ENCODE data around the gene CEP97. TPM values are rescaled to one million over a fixed set of nuclear protein-coding genes. Genes with fewer than 3 reads are reported as not detected.

Gene CEP97
- polyA plus RNA-seq, 1 donor = 5.3 TPM

DNA sequence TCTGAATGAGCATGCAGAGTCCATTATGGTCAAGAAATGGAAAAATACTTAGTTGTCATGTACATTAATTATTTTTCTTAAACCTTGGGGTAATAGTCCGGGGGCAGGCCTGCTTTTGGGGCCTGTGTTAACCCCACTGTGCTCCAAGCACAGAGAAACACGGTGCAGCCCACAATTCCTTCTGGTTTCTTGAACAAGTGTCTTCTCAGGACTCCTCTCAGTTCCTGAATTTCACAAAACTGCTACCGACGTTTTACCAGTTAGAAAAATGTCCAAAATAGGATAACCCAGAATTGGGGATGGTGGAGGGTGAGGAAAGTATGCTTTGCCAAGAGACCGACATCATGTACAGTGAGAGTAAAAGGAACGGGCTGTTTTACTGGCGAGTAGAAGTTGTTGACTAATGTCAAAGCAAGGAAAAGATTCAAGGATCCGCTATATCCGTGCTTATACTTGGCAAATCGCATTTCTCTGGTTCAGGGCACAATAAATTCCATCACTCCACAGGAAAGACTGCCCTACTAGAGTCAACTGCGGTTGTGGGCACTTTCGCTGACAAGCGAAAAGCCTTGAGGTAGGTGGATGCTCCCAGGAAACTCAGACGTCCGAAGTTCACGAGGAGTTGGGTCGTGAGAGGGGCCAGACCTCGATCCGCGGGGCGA lies 54.1 kb downstream of the CEP97 start:
- WGBS (ENCODE audit: insufficient coverage, low lambda C conversion rate) = 100% methylated on average over 1 of the region's 21 CpGs

DNA sequence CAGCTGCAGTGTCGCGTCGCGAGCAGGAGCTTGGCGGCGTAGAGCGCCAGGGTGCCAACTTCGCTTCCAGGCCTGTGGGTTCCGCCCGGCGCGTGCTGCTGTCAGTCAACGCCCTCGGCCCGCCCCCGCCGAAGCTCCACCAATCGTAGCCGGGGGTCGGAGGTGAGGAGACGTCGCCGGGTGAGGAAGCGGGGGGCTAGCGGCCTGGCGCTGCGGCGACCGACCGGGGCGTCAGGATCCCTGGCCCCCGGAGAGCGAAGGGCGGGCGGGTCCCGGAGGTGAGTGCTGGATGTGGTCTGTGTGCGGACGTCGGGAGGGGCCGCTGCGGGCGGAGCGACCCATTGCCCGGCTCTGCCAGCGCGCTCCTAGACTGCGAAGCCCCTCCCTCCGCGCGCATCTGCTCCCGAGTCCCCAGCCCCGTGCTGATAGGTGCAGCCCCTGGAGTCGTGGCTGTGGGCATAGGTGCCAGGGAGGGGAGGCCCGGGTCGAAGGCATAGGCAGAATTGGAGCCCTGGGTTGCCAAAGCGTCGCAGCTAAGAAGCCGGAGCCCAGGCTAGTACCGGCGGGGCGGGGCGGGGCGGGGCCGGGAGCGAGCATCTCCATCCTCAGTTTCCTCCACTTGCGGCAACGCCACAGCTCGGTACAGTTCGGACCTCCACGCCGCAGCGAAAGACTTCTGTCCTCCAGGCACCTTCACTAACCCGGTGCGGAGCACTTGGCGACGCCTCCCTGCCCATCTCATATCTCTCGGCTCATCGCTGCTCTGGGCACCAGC lies 54.8 kb downstream of the CEP97 start, which contains the start of gene NXPE3:
Gene NXPE3 (plus strand): TSS at position 165 of the 775 bp plus-strand sequence. CDS start 6,386 bp downstream, outside the sequence.
- H3K36me3 ChIP-seq (ENCODE audit: control insufficient read depth, insufficient read depth, low read length) = peaks cover 3% of the 10 kb centered on the region
- DNase-seq = peak; percentile 64 to 87
- peaks cover 4% of the 10 kb centered on the region for H3K4me1 ChIP-seq (ENCODE audit: control insufficient read depth, insufficient read depth, low read length)
- no peaks in the 10 kb centered on the region for H3K27me3 ChIP-seq (ENCODE audit: control insufficient read depth, insufficient read depth, low read length)
- peak within 1 kb of the TSS; percentile 79 for H3K4me3 ChIP-seq (ENCODE audit: low read length)
- WGBS (ENCODE audit: insufficient coverage, low lambda C conversion rate) = no CpG with 5 or more reads among the region's 78 CpGs
- no peaks in the 10 kb centered on the region for H3K9me3 ChIP-seq (ENCODE audit: control insufficient read depth, low read depth, low read length)
- H3K27ac ChIP-seq (ENCODE audit: low read length) = peak within 1 kb of the TSS; percentile 40

More for the DNA sequence above, 54.1 kb downstream of the CEP97 start:
- Histone ChIP-seq H3K9me3 (ENCODE audit: control insufficient read depth, low read depth, low read length) (no peaks in the 10 kb centered on the region), H3K36me3 (ENCODE audit: control insufficient read depth, insufficient read depth, low read length) (peaks cover 3% of the 10 kb centered on the region), H3K4me3 (ENCODE audit: low read length) (peak overlapping the region; percentile 79), H3K27me3 (ENCODE audit: control insufficient read depth, insufficient read depth, low read length) (no peaks in the 10 kb centered on the region), H3K27ac (ENCODE audit: low read length) (no peak overlapping the region), H3K4me1 (ENCODE audit: control insufficient read depth, insufficient read depth, low read length) (peaks cover 4% of the 10 kb centered on the region)
- DNase-seq = no peak

DNA sequence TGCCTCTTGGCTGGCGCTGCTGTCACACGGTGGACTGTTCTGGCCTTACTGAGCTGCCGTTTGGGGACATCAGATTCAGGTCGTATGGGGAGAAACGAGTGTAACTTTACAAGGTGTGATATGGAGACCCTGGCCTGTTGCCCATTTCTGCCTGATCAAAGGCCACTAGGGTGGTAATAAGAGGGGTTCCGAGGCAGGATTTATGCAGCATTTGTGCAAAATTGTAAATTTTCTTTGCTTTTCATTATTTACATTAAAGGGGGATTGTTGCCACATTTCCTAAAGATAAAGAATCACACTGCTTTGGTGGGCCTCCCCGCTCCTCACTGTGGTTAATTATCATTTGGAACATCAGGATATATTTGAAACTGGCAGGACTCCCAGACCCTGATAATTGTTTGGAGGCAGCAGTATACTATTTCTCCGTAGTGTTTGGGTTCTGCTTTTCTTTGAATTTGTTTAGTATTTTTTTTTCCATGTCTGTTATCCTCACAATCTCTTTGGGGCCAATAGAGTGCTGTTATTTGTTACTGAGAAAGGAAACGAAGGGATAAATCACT lies 55.5 kb downstream of the CEP97 start:
- peak overlapping the region; percentile 40 for H3K27ac ChIP-seq (ENCODE audit: low read length)
- WGBS (ENCODE audit: insufficient coverage, low lambda C conversion rate) = no CpG with 5 or more reads among the region's 9 CpGs

DNA sequence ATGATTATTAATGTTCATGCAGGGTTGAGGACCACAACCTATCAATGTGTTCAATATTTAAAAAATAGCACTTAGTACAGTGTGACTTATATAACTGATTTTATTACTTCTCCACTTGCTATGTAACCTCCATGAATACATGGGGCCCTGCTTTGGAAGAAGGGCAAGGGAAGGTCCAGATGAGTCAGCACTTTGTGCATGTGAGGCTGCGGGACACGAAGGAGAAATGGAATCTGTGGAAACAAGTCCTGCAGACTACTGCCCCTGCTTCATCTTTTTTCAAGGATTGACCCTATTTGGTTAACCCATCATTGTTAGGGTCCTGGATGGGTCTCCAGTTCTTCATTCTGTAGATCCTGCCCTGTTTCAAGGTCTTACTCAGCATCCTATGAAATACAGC lies 56.2 kb downstream of the CEP97 start:
- peaks cover 3% of the 10 kb centered on the region for H3K36me3 ChIP-seq (ENCODE audit: control insufficient read depth, insufficient read depth, low read length)
- H3K9me3 ChIP-seq (ENCODE audit: control insufficient read depth, low read depth, low read length) = no peaks in the 10 kb centered on the region
- WGBS (ENCODE audit: insufficient coverage, low lambda C conversion rate) = no CpG with 5 or more reads among the region's 2 CpGs
- H3K4me1 ChIP-seq (ENCODE audit: control insufficient read depth, insufficient read depth, low read length) = peaks cover 4% of the 10 kb centered on the region
- H3K4me3 ChIP-seq (ENCODE audit: low read length) = no peak overlapping the region
- peak; percentile 41 to 67 for DNase-seq
- no peak overlapping the region for H3K27ac ChIP-seq (ENCODE audit: low read length)
- H3K27me3 ChIP-seq (ENCODE audit: control insufficient read depth, insufficient read depth, low read length) = no peaks in the 10 kb centered on the region

More for the DNA sequence above, 55.5 kb downstream of the CEP97 start:
- Histone ChIP-seq H3K4me3 (ENCODE audit: low read length) (peak overlapping the region; percentile 79), H3K4me1 (ENCODE audit: control insufficient read depth, insufficient read depth, low read length) (peaks cover 4% of the 10 kb centered on the region), H3K27me3 (ENCODE audit: control insufficient read depth, insufficient read depth, low read length) (no peaks in the 10 kb centered on the region), H3K9me3 (ENCODE audit: control insufficient read depth, low read depth, low read length) (no peaks in the 10 kb centered on the region), H3K36me3 (ENCODE audit: control insufficient read depth, insufficient read depth, low read length) (peaks cover 3% of the 10 kb centered on the region)
- DNase-seq = peak in 1 of 2 donors; percentile 24

DNA sequence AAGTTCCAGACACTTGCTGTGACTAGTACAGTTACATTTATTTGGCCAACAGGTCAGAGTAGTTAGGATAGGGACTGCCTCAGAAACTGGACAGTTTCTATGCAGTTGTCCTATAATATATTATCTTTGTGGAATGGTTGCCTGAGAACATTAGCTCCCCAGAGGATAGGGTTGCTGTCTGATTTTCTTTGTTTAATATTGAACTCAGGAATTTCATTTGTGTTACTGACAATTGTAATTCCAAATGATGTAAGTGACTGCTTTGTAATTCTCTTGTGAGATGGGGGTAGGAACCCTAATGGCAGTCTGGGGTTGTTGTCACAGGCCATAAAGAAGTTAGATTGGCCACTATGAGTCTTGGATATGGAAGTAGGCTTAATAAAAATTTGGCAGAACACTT lies 56.8 kb downstream of the CEP97 start:
- peaks cover 6% of the 10 kb centered on the region for H3K36me3 ChIP-seq (ENCODE audit: control insufficient read depth, insufficient read depth, low read length)
- no peaks in the 10 kb centered on the region for H3K27me3 ChIP-seq (ENCODE audit: control insufficient read depth, insufficient read depth, low read length)
- peaks cover 4% of the 10 kb centered on the region for H3K4me1 ChIP-seq (ENCODE audit: control insufficient read depth, insufficient read depth, low read length)
- no peak for DNase-seq
- H3K27ac ChIP-seq (ENCODE audit: low read length) = no peak overlapping the region
- H3K4me3 ChIP-seq (ENCODE audit: low read length) = no peak overlapping the region
- H3K9me3 ChIP-seq (ENCODE audit: control insufficient read depth, low read depth, low read length) = no peaks in the 10 kb centered on the region

DNA sequence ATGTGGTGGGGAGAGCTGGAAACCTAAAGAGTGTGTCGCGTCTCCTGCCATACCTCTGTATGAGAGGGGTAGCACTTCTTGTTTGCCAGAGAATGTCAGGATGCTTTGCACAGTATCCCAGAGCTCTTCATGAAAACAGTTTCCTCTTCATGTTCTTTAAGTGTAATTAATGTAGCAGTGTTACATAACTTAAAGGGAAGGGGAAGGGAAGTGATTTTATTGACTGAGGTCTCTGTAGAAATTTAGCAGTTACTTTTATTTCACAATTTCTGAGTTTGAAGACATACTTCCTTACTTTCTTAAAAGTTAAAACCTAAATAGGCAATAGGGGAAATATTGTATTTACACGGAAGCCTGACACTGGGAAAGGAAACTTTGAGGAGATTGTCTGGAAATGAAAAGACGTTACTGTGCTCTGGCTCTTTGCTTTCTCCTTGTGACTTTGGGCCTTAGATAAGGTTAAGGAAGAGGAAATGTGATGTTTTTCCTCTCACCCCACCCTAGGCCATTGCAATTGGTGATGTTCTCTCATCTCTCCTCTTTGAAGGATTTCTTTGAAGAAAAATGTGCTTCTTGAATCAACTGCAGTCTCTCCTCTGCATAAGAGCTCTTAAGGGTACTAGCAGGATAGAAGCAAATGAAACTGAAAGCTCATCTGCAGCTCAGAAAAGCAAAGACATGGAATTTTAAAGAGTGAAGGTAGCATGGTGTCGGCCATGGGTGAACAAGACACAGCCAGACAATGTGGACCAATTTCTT lies 60.6 kb downstream of the CEP97 start:
- no peak for DNase-seq
- Histone ChIP-seq H3K27ac (ENCODE audit: low read length) (no peak overlapping the region), H3K36me3 (ENCODE audit: control insufficient read depth, insufficient read depth, low read length) (peaks cover 6% of the 10 kb centered on the region), H3K27me3 (ENCODE audit: control insufficient read depth, insufficient read depth, low read length) (no peaks in the 10 kb centered on the region), H3K4me1 (ENCODE audit: control insufficient read depth, insufficient read depth, low read length) (no peaks in the 10 kb centered on the region), H3K4me3 (ENCODE audit: low read length) (no peak overlapping the region), H3K9me3 (ENCODE audit: control insufficient read depth, low read depth, low read length) (no peaks in the 10 kb centered on the region)
- WGBS (ENCODE audit: insufficient coverage, low lambda C conversion rate) = no CpG with 5 or more reads among the region's 5 CpGs

DNA sequence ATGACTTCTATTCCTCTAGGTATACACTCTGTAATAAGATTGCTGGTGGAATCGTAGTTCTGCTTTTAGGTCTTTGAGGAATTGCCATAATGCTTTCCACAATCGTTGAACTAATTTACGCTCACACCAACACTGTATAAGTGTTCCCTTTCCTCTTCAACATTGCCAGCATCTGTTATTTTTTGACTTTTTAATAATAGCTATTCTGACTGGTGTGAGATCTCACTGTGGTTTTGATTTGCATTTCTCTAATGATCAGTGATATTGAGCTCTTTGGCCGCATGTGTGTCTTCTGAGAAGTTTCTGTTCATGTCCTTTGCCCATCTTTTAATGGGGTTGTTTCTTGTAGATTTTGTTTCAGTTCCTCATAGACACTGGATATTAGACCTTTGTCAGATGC lies 67.4 kb downstream of the CEP97 start:
- Histone ChIP-seq H3K4me3 (ENCODE audit: low read length) (no peak overlapping the region), H3K27ac (ENCODE audit: low read length) (no peak overlapping the region), H3K27me3 (ENCODE audit: control insufficient read depth, insufficient read depth, low read length) (no peaks in the 10 kb centered on the region), H3K36me3 (ENCODE audit: control insufficient read depth, insufficient read depth, low read length) (no peaks in the 10 kb centered on the region), H3K9me3 (ENCODE audit: control insufficient read depth, low read depth, low read length) (no peaks in the 10 kb centered on the region), H3K4me1 (ENCODE audit: control insufficient read depth, insufficient read depth, low read length) (no peaks in the 10 kb centered on the region)
- 100% methylated on average over 1 of the region's 4 CpGs for WGBS (ENCODE audit: insufficient coverage, low lambda C conversion rate)
- DNase-seq = no peak

DNA sequence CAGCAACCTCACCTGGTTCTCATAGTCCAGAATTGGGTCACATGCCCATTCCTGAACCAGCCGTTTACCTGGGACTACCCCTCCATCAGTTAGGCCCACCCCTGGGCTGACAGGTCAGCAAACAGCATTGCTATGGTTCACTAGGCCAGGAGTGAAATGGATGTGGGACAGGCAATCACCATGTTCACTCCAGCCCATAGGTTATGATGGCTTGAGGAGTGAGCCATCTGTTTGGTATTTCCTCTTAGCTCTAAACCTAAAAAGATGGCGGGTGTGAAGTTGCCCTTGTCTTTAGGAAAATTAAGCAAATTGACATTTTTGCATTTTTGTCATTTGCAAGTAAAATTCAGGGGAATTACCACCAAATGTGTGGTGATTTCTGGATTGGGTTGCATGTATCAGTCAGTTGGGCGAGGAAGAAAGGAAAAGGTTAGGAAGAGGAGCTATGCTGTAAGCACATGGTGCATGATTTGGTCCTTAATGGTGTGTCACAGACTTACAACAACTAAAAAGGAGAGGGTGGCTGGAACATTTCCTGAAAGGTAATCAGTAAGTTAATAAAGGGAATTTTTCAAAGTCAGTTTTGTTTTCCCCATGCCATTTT lies 71.8 kb downstream of the CEP97 start:
- no peak for DNase-seq
- H3K27me3 ChIP-seq (ENCODE audit: control insufficient read depth, insufficient read depth, low read length) = no peaks in the 10 kb centered on the region
- no peak overlapping the region for H3K4me3 ChIP-seq (ENCODE audit: low read length)
- no peaks in the 10 kb centered on the region for H3K4me1 ChIP-seq (ENCODE audit: control insufficient read depth, insufficient read depth, low read length)
- WGBS (ENCODE audit: insufficient coverage, low lambda C conversion rate) = 93% methylated on average over 2 of the region's 3 CpGs
- H3K36me3 ChIP-seq (ENCODE audit: control insufficient read depth, insufficient read depth, low read length) = no peaks in the 10 kb centered on the region
- no peak overlapping the region for H3K27ac ChIP-seq (ENCODE audit: low read length)
- H3K9me3 ChIP-seq (ENCODE audit: control insufficient read depth, low read depth, low read length) = no peaks in the 10 kb centered on the region

DNA sequence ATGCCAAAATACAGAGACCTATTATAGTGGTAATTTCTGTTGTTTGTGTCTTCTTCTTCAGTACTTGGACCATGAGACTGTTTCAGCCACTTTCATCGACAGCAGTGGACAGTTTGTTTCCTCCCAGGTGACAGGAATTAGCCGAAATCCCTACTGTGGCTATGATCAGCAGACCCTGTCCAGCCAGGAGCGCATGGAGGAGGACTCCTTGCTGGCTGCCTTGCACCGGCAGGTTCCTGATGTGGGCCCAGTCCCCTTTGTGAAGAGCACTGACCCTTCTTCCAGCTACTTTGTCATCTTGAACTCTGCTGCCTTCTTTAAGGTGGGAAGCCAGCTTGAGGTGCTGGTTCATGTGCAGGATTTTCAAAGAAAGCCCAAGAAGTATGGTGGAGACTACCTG lies 76.8 kb downstream of the CEP97 start:
- no CpG with 5 or more reads among the region's 4 CpGs for WGBS (ENCODE audit: insufficient coverage, low lambda C conversion rate)
- peaks cover 3% of the 10 kb centered on the region for H3K36me3 ChIP-seq (ENCODE audit: control insufficient read depth, insufficient read depth, low read length)

DNA sequence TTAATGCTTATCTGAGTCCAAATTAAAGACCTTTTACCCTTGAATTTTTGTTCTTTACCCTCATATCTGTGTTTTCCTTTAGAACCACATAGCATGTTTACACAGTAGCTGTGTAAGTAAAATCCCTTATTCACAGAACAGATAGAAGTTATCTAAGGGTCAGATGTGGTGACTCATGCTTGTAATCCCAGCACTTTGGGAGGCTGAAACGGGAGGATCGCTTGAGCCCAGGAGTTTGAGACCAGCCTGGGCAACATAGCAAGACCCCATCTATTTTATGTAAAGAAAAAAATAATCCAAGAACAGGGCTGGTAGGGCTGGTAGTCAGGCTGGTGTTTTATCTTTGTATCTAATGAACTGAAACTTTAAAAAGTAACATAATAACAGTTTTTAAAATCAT lies 77.8 kb downstream of the CEP97 start:
- no peak for DNase-seq
- WGBS (ENCODE audit: insufficient coverage, low lambda C conversion rate) = 40% methylated on average over 1 of the region's 2 CpGs
- Histone ChIP-seq H3K4me1 (ENCODE audit: control insufficient read depth, insufficient read depth, low read length) (no peaks in the 10 kb centered on the region), H3K27ac (ENCODE audit: low read length) (no peak overlapping the region), H3K36me3 (ENCODE audit: control insufficient read depth, insufficient read depth, low read length) (peaks cover 3% of the 10 kb centered on the region), H3K4me3 (ENCODE audit: low read length) (no peak overlapping the region), H3K27me3 (ENCODE audit: control insufficient read depth, insufficient read depth, low read length) (no peaks in the 10 kb centered on the region), H3K9me3 (ENCODE audit: control insufficient read depth, low read depth, low read length) (no peaks in the 10 kb centered on the region)

More for the DNA sequence above, 76.8 kb downstream of the CEP97 start:
- DNase-seq = no peak
- H3K27me3 ChIP-seq (ENCODE audit: control insufficient read depth, insufficient read depth, low read length) = no peaks in the 10 kb centered on the region
- no peaks in the 10 kb centered on the region for H3K4me1 ChIP-seq (ENCODE audit: control insufficient read depth, insufficient read depth, low read length)
- H3K27ac ChIP-seq (ENCODE audit: low read length) = no peak overlapping the region
- H3K9me3 ChIP-seq (ENCODE audit: control insufficient read depth, low read depth, low read length) = no peaks in the 10 kb centered on the region
- H3K4me3 ChIP-seq (ENCODE audit: low read length) = no peak overlapping the region

All from large intestine (tissue), 3 donors.